GM23338 (cell line): ENCODE data around the gene GPR153. TPM values are rescaled to one million over a fixed set of nuclear protein-coding genes. Genes with fewer than 3 reads are reported as not detected.

Source experiments
- ATAC-seq: fragments of 200-7000 bp; cut with Tn5 transposase; 3 replicates; pipeline ENCODE4 v1.9.1; 2020
- DNase-seq: peaks from one replicate; pipeline ENCODE4 v3.0.0-alpha.2; 2015; ENCODE audit warnings: low spot score
- H2AFZ ChIP-seq: fragments of 200-600 bp; sonication (generic); 2 replicates; pipeline ENCODE4 v1.8.0; 2016; ENCODE audit warnings: antibody characterized with exemption, mild to moderate bottlenecking, moderate library complexity
- H3F3A ChIP-seq: fragments of 200-600 bp; sonication (generic); replicated peaks from 2 replicates; pipeline ENCODE4 v1.8.0; 2017; ENCODE audit warnings: antibody characterized with exemption, mixed run types, low read depth
- H3K27ac ChIP-seq: fragments of 200-600 bp; sonication (generic); 2 replicates; pipeline ENCODE4 v1.6.1; 2016; ENCODE audit warnings: low read depth
- H3K27me3 ChIP-seq: fragments of 200-600 bp; sonication (generic); 2 replicates; pipeline ENCODE4 v1.8.0; 2016; ENCODE audit warnings: mild to moderate bottlenecking, mixed run types, moderate library complexity; ENCODE audit not compliant: insufficient read depth
- H3K36me3 ChIP-seq: fragments of 200-600 bp; sonication (generic); 2 replicates; pipeline ENCODE4 v1.8.0; 2016; ENCODE audit warnings: mild to moderate bottlenecking; ENCODE audit not compliant: insufficient read depth
- H3K4me1 ChIP-seq: fragments of 200-600 bp; sonication (generic); 2 replicates; pipeline ENCODE4 v1.8.0; 2016; ENCODE audit warnings: mild to moderate bottlenecking, moderate library complexity; ENCODE audit not compliant: insufficient read depth
- H3K4me2 ChIP-seq: fragments of 200-600 bp; sonication (generic); 2 replicates; pipeline ENCODE4 v1.7.1; 2017; ENCODE audit warnings: mixed run types
- H3K4me3 ChIP-seq: fragments of 200-600 bp; sonication (generic); 2 replicates; pipeline ENCODE4 v1.6.1; 2016; ENCODE audit warnings: mixed run types
- H3K79me2 ChIP-seq: fragments of 200-600 bp; sonication (generic); replicated peaks from 2 replicates; pipeline ENCODE4 v1.8.0; 2017; ENCODE audit warnings: mild to moderate bottlenecking; ENCODE audit not compliant: insufficient read depth
- H3K9me2 ChIP-seq: fragments of 200-600 bp; sonication (generic); 2 replicates; pipeline ENCODE4 v1.8.0; 2017; ENCODE audit not compliant: insufficient read depth
- H4K20me1 ChIP-seq: fragments of 200-600 bp; sonication (generic); replicated peaks from 2 replicates; pipeline ENCODE4 v1.8.0; 2017; ENCODE audit warnings: mild to moderate bottlenecking; ENCODE audit not compliant: insufficient read depth
- H3K27ac Mint-ChIP-seq: 2 replicates; pipeline ENCODE4 v1.8.0; 2020; ENCODE audit warnings: inconsistent platforms, mild to moderate bottlenecking, moderate library complexity, mixed read lengths
- H3K27me3 Mint-ChIP-seq: 3 replicates; pipeline ENCODE4 v1.8.0; 2022; ENCODE audit warnings: low read depth, mild to moderate bottlenecking, moderate library complexity, mixed read lengths, inconsistent platforms; ENCODE audit not compliant: insufficient read depth, poor library complexity
- H3K36me3 Mint-ChIP-seq: 3 replicates; pipeline ENCODE4 v1.8.0; 2021; ENCODE audit warnings: low read depth, mild to moderate bottlenecking, inconsistent platforms, moderate library complexity, mixed read lengths
- H3K4me1 Mint-ChIP-seq: 3 replicates; pipeline ENCODE4 v1.8.0; 2020; ENCODE audit warnings: mild to moderate bottlenecking, inconsistent platforms, mixed read lengths
- H3K4me3 Mint-ChIP-seq: 3 replicates; pipeline ENCODE4 v1.8.0; 2021; ENCODE audit warnings: moderate library complexity, mild to moderate bottlenecking, inconsistent platforms, mixed read lengths
- H3K9me3 Mint-ChIP-seq: 3 replicates; pipeline ENCODE4 v1.8.0; 2020; ENCODE audit warnings: moderate library complexity, mild to moderate bottlenecking, inconsistent platforms, mixed read lengths
- CREB1 ChIP-seq: fragments of 250-450 bp; sonication (Bioruptor Pico); IDR thresholded peaks from 2 replicates; pipeline ENCODE4 v1.5.0; 2020; ENCODE audit warnings: low read depth, mild to moderate bottlenecking, moderate library complexity
- CTCF ChIP-seq, 2 experiments: fragments of 200-600 bp in 1 of 2; sonication (generic) in 1 of 2; conservative IDR thresholded peaks; 2 replicates each; pipeline versions ENCODE4 v1.5.1 to v1.6.1; 2016 to 2017; ENCODE audit warnings: antibody characterized with exemption in 2 of 2, low read depth in 2 of 2, mild to moderate bottlenecking in 2 of 2, moderate library complexity in 1 of 2
- ETS1 ChIP-seq: IDR thresholded peaks from 2 replicates; pipeline ENCODE4 v1.6.1; 2016; ENCODE audit warnings: antibody characterized with exemption
- EZH2 ChIP-seq: fragments of 200-600 bp; sonication (generic); IDR thresholded peaks from one replicate; pipeline ENCODE4 v1.8.0; 2017; ENCODE audit warnings: antibody characterized with exemption, mild to moderate bottlenecking, low read depth; ENCODE audit not compliant: unreplicated experiment
- EZH2phosphoT487 ChIP-seq: fragments of 200-600 bp; sonication (generic); IDR thresholded peaks from one replicate; pipeline ENCODE4 v1.8.1; 2018; ENCODE audit warnings: antibody characterized with exemption; ENCODE audit not compliant: unreplicated experiment
- JUNB ChIP-seq: IDR thresholded peaks from one replicate; pipeline ENCODE4 v1.6.1; 2016; ENCODE audit warnings: antibody characterized with exemption; ENCODE audit not compliant: unreplicated experiment
- NANOG ChIP-seq: IDR thresholded peaks from 2 replicates; pipeline ENCODE4 v1.6.1; 2016; ENCODE audit warnings: antibody characterized with exemption, borderline replicate concordance
- POLR2AphosphoS5 ChIP-seq: IDR thresholded peaks from 2 replicates; pipeline ENCODE4 v1.6.1; 2016; ENCODE audit warnings: antibody characterized with exemption, low read depth
- REST ChIP-seq: IDR thresholded peaks from one replicate; pipeline ENCODE4 v1.6.1; 2018; ENCODE audit warnings: antibody characterized with exemption; ENCODE audit not compliant: unreplicated experiment
- STAT1 ChIP-seq: IDR thresholded peaks from one replicate; pipeline ENCODE4 v1.6.1; 2016; ENCODE audit warnings: antibody characterized with exemption; ENCODE audit not compliant: unreplicated experiment
- ZNF114 ChIP-seq: fragments of 250-450 bp; sonication (Bioruptor Pico); IDR thresholded peaks from 2 replicates; pipeline ENCODE4 v1.5.0; 2020; ENCODE audit warnings: mild to moderate bottlenecking, moderate library complexity
- ZNF331 ChIP-seq: fragments of 250-450 bp; sonication (Bioruptor Pico); IDR thresholded peaks from 2 replicates; pipeline ENCODE4 v1.5.0; 2020; ENCODE audit warnings: low read depth, mild to moderate bottlenecking, moderate library complexity
- ZNF462 ChIP-seq: fragments of 250-450 bp; sonication (Bioruptor Pico); IDR thresholded peaks from 2 replicates; pipeline ENCODE4 v1.5.0; 2020; ENCODE audit warnings: mild to moderate bottlenecking, moderate library complexity
- polyA plus RNA-seq: library from polyadenylated mRNA; unstranded; fragments of >200 nt; fragmentation: Nextera tagmentation; extraction: Ambion mirVana; gene quantifications from 2 replicates; pipeline ENCODE4 v1.2.1, GENCODE V29; 2016
- total RNA-seq: library from RNA; depleted of rRNA; stranded (reverse); fragments of >200 nt; shearing (Covaris generic); gene quantifications from 2 replicates; pipeline ENCODE4 v1.2.3, GENCODE V29; 2014

GPR153 gene
- total and polyA plus RNA-seq, 2 experiments from 2014 or later = 1.3 to 9.0 TPM

GRCh38 chr1:6258675-6259074 lies 2.2 kb downstream of the GPR153 start:
- TF ChIP-seq ZNF114 (CRISPR knock-in tag) = no peak
- no peak for TF ChIP-seq NANOG
- TF ChIP-seq CTCF (conservative IDR thresholded peaks at IDR 0.05; ENCODE audit: low read depth in 2 of 2) = no peak
- TF ChIP-seq JUNB = no peak
- TF ChIP-seq EZH2phosphoT487 = no peak
- TF ChIP-seq ZNF331 (CRISPR knock-in tag) = no peak
- TF ChIP-seq POLR2AphosphoS5 = no peak
- no peak for TF ChIP-seq ZNF462 (CRISPR knock-in tag)
- no peak for TF ChIP-seq REST
- TF ChIP-seq CREB1 = no peak
- TF ChIP-seq ETS1 = no peak
- TF ChIP-seq STAT1 = no peak
- TF ChIP-seq EZH2 = no peak
- Mint-ChIP-seq H3K27me3 (peaks cover 31% of the 10 kb centered on the region), H3K9me3 (no peaks in the 10 kb centered on the region; the same call in 2 of the 3 replicates), H3K36me3 (no peaks in the 10 kb centered on the region; the same call in 2 of the 3 replicates), H3K27ac (no peak overlapping the region), H3K4me1 (peaks cover 8% of the 10 kb centered on the region; the same call in 2 of the 3 replicates), H3K4me3 (no peak overlapping the region)
- H4K20me1 ChIP-seq = no peaks in the 10 kb centered on the region; the same call in 1 of the 2 replicates
- no peak overlapping the region for H3K27ac ChIP-seq
- H3F3A ChIP-seq = peaks cover 17% of the 10 kb centered on the region
- ATAC-seq (no peak), DNase-seq (no peak)
- H3K4me1 ChIP-seq = no peaks in the 10 kb centered on the region; the same call in 1 of the 2 replicates
- peaks cover 21% of the 10 kb centered on the region for H3K27me3 ChIP-seq
- no peak overlapping the region for H3K4me2 ChIP-seq
- H3K79me2 ChIP-seq = no peaks in the 10 kb centered on the region
- H3K9me2 ChIP-seq = no peaks in the 10 kb centered on the region
- H3K36me3 ChIP-seq = no peaks in the 10 kb centered on the region
- no peak overlapping the region for H2AFZ ChIP-seq
- H3K4me3 ChIP-seq = no peak overlapping the region
